Loucy (cell line): ENCODE results near the gene TRMO.

Experiments
- H2AFZ ChIP-seq: fragments of 200-600 bp; sonication (generic); 2 replicates; pipeline ENCODE4 v1.6.0; 2016; ENCODE audit warnings: antibody characterized with exemption, mild to moderate bottlenecking, low read length, moderate library complexity
- H3F3A ChIP-seq: fragments of 200-600 bp; 2 replicates; pipeline ENCODE4 v1.6.0; 2016; ENCODE audit warnings: antibody characterized with exemption, low read depth, mild to moderate bottlenecking
- H3K27me3 ChIP-seq: fragments of 200-600 bp; sonication (generic); 2 replicates; pipeline ENCODE4 v1.6.1; 2014; ENCODE audit warnings: low read length, mild to moderate bottlenecking; ENCODE audit not compliant: insufficient read depth, poor library complexity, severe bottlenecking
- H3K36me3 ChIP-seq: fragments of 200-600 bp; sonication (generic); 2 replicates; pipeline ENCODE4 v1.6.1; 2016; ENCODE audit warnings: low read length; ENCODE audit not compliant: insufficient read depth
- H3K4me1 ChIP-seq: fragments of 200-600 bp; sonication (generic); 2 replicates; pipeline ENCODE4 v1.5.1; 2014; ENCODE audit warnings: low read length, mild to moderate bottlenecking; ENCODE audit not compliant: insufficient read depth, poor library complexity, severe bottlenecking
- H3K4me2 ChIP-seq: fragments of 200-600 bp; sonication (generic); 2 replicates; pipeline ENCODE4 v1.6.0; 2014; ENCODE audit warnings: antibody characterized with exemption, low read length, low read depth, mild to moderate bottlenecking; ENCODE audit not compliant: poor library complexity, severe bottlenecking
- H3K4me3 ChIP-seq: fragments of 200-600 bp; sonication (generic); 2 replicates; pipeline ENCODE4 v1.5.1; 2014; ENCODE audit warnings: low read length, mild to moderate bottlenecking, mixed read lengths; ENCODE audit not compliant: poor library complexity, severe bottlenecking
- H3K79me2 ChIP-seq: fragments of 200-600 bp; sonication (generic); 2 replicates; pipeline ENCODE4 v1.6.1; 2014; ENCODE audit warnings: low read length; ENCODE audit not compliant: insufficient read depth
- H3K9ac ChIP-seq: fragments of 200-600 bp; sonication (generic); 2 replicates; pipeline ENCODE4 v1.6.0; 2014; ENCODE audit warnings: mild to moderate bottlenecking, low read depth, low read length, moderate library complexity; ENCODE audit not compliant: poor library complexity, severe bottlenecking
- H3K9me2 ChIP-seq: fragments of 200-600 bp; sonication (generic); replicated peaks from 2 replicates; pipeline ENCODE4 v1.6.1; 2016; ENCODE audit warnings: low read depth, low read length, mixed read lengths
- H3K9me3 ChIP-seq: fragments of 200-600 bp; sonication (generic); 2 replicates; pipeline ENCODE4 v1.6.1; 2014; ENCODE audit warnings: mild to moderate bottlenecking, antibody characterized with exemption, low read length, low read depth; ENCODE audit not compliant: insufficient read depth
- H4K20me1 ChIP-seq: fragments of 200-600 bp; sonication (generic); 2 replicates; pipeline ENCODE4 v1.6.0; 2014; ENCODE audit warnings: antibody characterized with exemption, low read length, mild to moderate bottlenecking; ENCODE audit not compliant: insufficient read depth, poor library complexity, severe bottlenecking
- CTCF ChIP-seq: fragments of 200-600 bp; sonication (generic); conservative IDR thresholded peaks from 2 replicates; pipeline ENCODE4 v1.5.1; 2014; ENCODE audit warnings: mild to moderate bottlenecking, antibody characterized with exemption, low read length
- EZH2phosphoT487 ChIP-seq: fragments of 200-600 bp; IDR thresholded peaks from 2 replicates; pipeline ENCODE4 v1.6.1; 2018; ENCODE audit warnings: antibody characterized with exemption, mild to moderate bottlenecking, moderate library complexity, borderline replicate concordance

Gene TRMO

GRCh38 chr9:97858393-97858713 lies 63.9 kb downstream of the TRMO start:
- Histone ChIP-seq H2AFZ (no peak overlapping the region), H4K20me1 (no peaks in the 10 kb centered on the region), H3K27me3 (no peaks in the 10 kb centered on the region), H3K4me2 (no peak overlapping the region), H3K9me2 (no peaks in the 10 kb centered on the region), H3F3A (no peaks in the 10 kb centered on the region), H3K9ac (no peak overlapping the region), H3K9me3 (no peaks in the 10 kb centered on the region), H3K79me2 (no peaks in the 10 kb centered on the region), H3K36me3 (no peaks in the 10 kb centered on the region), H3K4me1 (no peaks in the 10 kb centered on the region), H3K4me3 (no peak overlapping the region)
- TF ChIP-seq EZH2phosphoT487 = no peak
- no peak for TF ChIP-seq CTCF

- Histone ChIP-seq H3F3A (no peaks in the 10 kb centered on the region), H3K9me3 (no peaks in the 10 kb centered on the region), H2AFZ (no peak overlapping the region), H3K4me3 (no peak overlapping the region), H3K36me3 (no peaks in the 10 kb centered on the region), H3K27me3 (no peaks in the 10 kb centered on the region), H4K20me1 (no peaks in the 10 kb centered on the region), H3K4me2 (no peak overlapping the region), H3K4me1 (no peaks in the 10 kb centered on the region), H3K79me2 (no peaks in the 10 kb centered on the region), H3K9me2 (no peaks in the 10 kb centered on the region), H3K9ac (no peak overlapping the region)
- no peak for TF ChIP-seq CTCF
- TF ChIP-seq EZH2phosphoT487 = no peak
Observed at GRCh38 chr9:97857606-97858392, 64.5 kb downstream of the TRMO start.

- H3K9ac ChIP-seq = no peak overlapping the region
- H3K27me3 ChIP-seq = no peaks in the 10 kb centered on the region
- no peak overlapping the region for H2AFZ ChIP-seq
- no peak overlapping the region for H3K4me3 ChIP-seq
- no peaks in the 10 kb centered on the region for H3F3A ChIP-seq
- H3K4me2 ChIP-seq = no peak overlapping the region
- no peaks in the 10 kb centered on the region for H4K20me1 ChIP-seq
- H3K4me1 ChIP-seq = no peaks in the 10 kb centered on the region
- no peaks in the 10 kb centered on the region for H3K9me3 ChIP-seq
- H3K79me2 ChIP-seq = no peaks in the 10 kb centered on the region
- H3K9me2 ChIP-seq = no peaks in the 10 kb centered on the region
- H3K36me3 ChIP-seq = no peaks in the 10 kb centered on the region
- no peak for TF ChIP-seq CTCF
- TF ChIP-seq EZH2phosphoT487 = no peak
Observed at GRCh38 chr9:97856857-97857605, 65.3 kb downstream of the TRMO start.
